Common myeloid progenitor, CD34-positive (primary cell): Measurements from ENCODE around the gene PADI3.

ENCODE experiments used
- CTCF ChIA-PET: fragments of 350-600 bp; sonication (Branson Sonifier 250); formaldehyde crosslinking; loops from one replicate; lab custom pipeline; 2021; ENCODE audit warnings: antibody characterized with exemption; lab: Charles Lee
- POLR2A ChIA-PET: fragments of 350-600 bp; sonication (Branson Sonifier 250); formaldehyde crosslinking; loops from one replicate; lab custom pipeline; 2021; ENCODE audit warnings: antibody characterized with exemption; lab: Charles Lee
- DNase-seq, 3 donors: peaks; one replicate each; pipeline versions ENCODE4 v3.0.0 to v3.0.0-alpha.2; 2013
- H3K27ac ChIP-seq, 2 experiments: 1 replicate in 1 of 2; 2 replicates in 1 of 2; pipeline ENCODE4 v1.7.0; 2013; ENCODE audit warnings: inconsistent platforms in 2 of 2, low read length in 2 of 2, mild to moderate bottlenecking in 2 of 2, low read depth in 1 of 2, moderate library complexity in 1 of 2; ENCODE audit not compliant: severe bottlenecking in 2 of 2, insufficient read depth in 1 of 2, poor library complexity in 1 of 2
- H3K27me3 ChIP-seq, 5 experiments: replicated peaks in 2 of 5; 1 replicate in 3 of 5; 2 replicates in 2 of 5; pipeline versions ENCODE4 v1.6.1 to v1.7.0; 2013; ENCODE audit warnings: low read length in 4 of 5, mild to moderate bottlenecking in 2 of 5, moderate library complexity in 2 of 5, inconsistent platforms in 1 of 5; ENCODE audit not compliant: insufficient read depth in 5 of 5, control insufficient read depth in 4 of 5
- H3K36me3 ChIP-seq, 4 experiments: 1 replicate in 2 of 4; 2 replicates in 2 of 4; pipeline versions ENCODE4 v1.6.1 to v1.7.0; 2013; ENCODE audit warnings: low read length in 3 of 4, control low read depth in 1 of 4, mild to moderate bottlenecking in 1 of 4; ENCODE audit not compliant: control insufficient read depth in 4 of 4, insufficient read depth in 4 of 4
- H3K4me1 ChIP-seq, 4 experiments: 1 replicate in 3 of 4; 2 replicates in 1 of 4; pipeline versions ENCODE4 v1.6.1 to v1.7.1; 2013; ENCODE audit warnings: low read length in 3 of 4, mild to moderate bottlenecking in 3 of 4, control low read depth in 1 of 4, inconsistent platforms in 1 of 4, moderate library complexity in 1 of 4; ENCODE audit not compliant: control insufficient read depth in 4 of 4, insufficient read depth in 4 of 4; ENCODE audit errors: control extremely low read depth in 1 of 4
- H3K4me3 ChIP-seq, 7 experiments: 1 replicate in 4 of 7; 2 replicates in 3 of 7; pipeline versions ENCODE4 v1.5.1 to v1.7.0; 2013; ENCODE audit warnings: mild to moderate bottlenecking in 7 of 7, low read length in 6 of 7, moderate library complexity in 6 of 7, inconsistent platforms in 2 of 7, low read depth in 2 of 7, control low read depth in 1 of 7; ENCODE audit not compliant: insufficient read depth in 4 of 7, control insufficient read depth in 1 of 7; ENCODE audit errors: extremely low read depth in 1 of 7
- H3K9me3 ChIP-seq, 5 experiments: 1 replicate in 4 of 5; 2 replicates in 1 of 5; pipeline versions ENCODE4 v1.6.1 to v1.7.1; 2013; ENCODE audit warnings: low read length in 4 of 5, mild to moderate bottlenecking in 2 of 5, inconsistent platforms in 1 of 5, low read depth in 1 of 5, moderate library complexity in 1 of 5; ENCODE audit not compliant: control insufficient read depth in 4 of 5, insufficient read depth in 2 of 5; ENCODE audit errors: control extremely low read depth in 1 of 5
- WGBS: methylation state at CpG from one replicate; pipeline ENCODE4 v1.1.5; 2013; ENCODE audit not compliant: insufficient coverage; 5-methylcytosine and 5-hydroxymethylcytosine counted together

Gene PADI3

DNA sequence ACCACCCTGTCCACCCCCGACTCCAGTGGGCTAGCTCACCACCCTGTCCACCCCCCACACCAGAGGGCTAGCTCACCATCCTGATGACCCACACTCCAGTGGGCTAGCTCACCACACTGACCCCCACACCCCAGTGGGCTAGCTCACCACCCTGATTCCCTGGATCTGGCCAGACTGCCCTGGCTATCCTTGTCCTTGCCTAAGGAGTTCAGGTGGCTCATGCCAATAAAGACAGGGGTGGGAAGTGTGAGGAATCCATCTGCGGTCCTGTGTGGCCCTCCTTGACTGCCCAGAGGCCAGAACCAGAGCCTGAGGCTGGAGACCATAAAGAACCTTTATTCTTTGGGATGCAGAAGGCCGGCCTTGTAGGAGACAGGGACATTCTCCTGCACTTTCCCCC lies 40.4 kb upstream of the PADI3 start:
- Histone ChIP-seq H3K27ac (no peak overlapping the region), H3K4me1 (peaks cover 5 to 53% (median 38%) of the 10 kb centered on the region in 4 experiments), H3K9me3 (no peaks in the 10 kb centered on the region), H3K4me3 (no peak overlapping the region), H3K27me3 (no peaks in the 10 kb centered on the region), H3K36me3 (no peaks in the 10 kb centered on the region)
- ChIA-PET POLR2A (no interaction called here), CTCF (interaction anchor here (0.6 to 2.4 kb wide), 7 partner anchors 17 to 83 kb away, joined by 3 to 14 read pairs (median 3); no protein-coding TSS in a partner anchor)
- DNase-seq = no peak
- WGBS = 100% methylated on average over 2 of the region's 3 CpGs

- Histone ChIP-seq H3K36me3 (no peaks in the 10 kb centered on the region), H3K27ac (no peak overlapping the region), H3K9me3 (no peaks in the 10 kb centered on the region), H3K4me3 (no peak overlapping the region), H3K4me1 (peaks cover 5 to 61% (median 40%) of the 10 kb centered on the region in 4 experiments), H3K27me3 (no peaks in the 10 kb centered on the region)
- POLR2A ChIA-PET = no interaction called here
- DNase-seq = no peak
- CTCF ChIA-PET = no interaction called here
- 100% methylated on average over 3 of the region's 5 CpGs for WGBS
Observed at GRCh38 chr1:17209430-17209829, 39.5 kb upstream of the PADI3 start.

DNA sequence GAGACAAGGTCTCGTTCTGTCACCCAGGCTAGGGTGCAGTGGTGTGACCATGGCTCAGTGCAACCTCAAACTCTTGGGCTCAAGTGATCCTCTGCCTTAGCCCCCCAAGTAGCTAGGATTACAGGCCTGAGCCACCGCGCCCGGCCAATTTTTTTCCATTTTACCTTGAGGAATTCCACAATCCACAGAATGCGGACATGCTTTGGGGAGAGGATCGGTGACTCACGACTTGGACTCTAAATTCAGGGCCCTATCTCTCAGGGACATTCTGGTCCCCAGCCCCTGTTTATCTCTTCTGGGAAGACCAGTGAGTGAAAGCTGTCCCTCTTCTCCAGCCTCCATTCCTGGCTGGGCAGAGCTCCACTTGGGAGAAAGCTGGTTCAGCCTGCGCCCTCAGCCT lies 38.7 kb upstream of the PADI3 start:
- no peaks in the 10 kb centered on the region for H3K9me3 ChIP-seq
- H3K4me3 ChIP-seq = no peak overlapping the region
- POLR2A ChIA-PET = no interaction called here
- CTCF ChIA-PET = interaction anchor here (1.5 kb wide), 1 partner anchor 15 kb away, joined by 5 read pairs; no protein-coding TSS in a partner anchor
- H3K27ac ChIP-seq = no peak overlapping the region
- DNase-seq = no peak
- H3K4me1 ChIP-seq = peaks cover 5 to 69% (median 47%) of the 10 kb centered on the region in 4 experiments
- H3K27me3 ChIP-seq = no peaks in the 10 kb centered on the region
- WGBS = 94% methylated on average over 5 of the region's 8 CpGs
- no peaks in the 10 kb centered on the region for H3K36me3 ChIP-seq

DNA sequence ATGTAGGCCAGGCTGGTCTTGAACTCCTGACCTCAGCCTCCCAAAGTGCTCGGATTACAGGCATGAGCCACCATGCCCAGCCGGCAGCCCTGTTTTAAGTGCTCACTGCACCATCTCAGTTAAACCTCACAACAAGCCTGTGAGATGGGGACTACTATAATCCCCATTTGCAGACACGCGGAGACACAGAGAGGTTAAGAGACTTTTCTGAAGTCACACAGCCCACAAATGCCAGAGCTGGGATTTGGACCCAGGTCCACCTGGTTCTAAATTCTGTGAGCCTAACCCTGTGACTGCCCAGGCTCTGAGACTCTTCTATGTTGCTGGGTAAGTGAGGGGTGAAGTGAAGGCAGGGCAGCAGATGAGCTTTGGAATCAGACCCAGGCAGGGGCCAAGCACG lies 37.5 kb upstream of the PADI3 start:
- H3K4me3 ChIP-seq = no peak overlapping the region
- no peaks in the 10 kb centered on the region for H3K36me3 ChIP-seq
- peaks cover 5 to 73% (median 48%) of the 10 kb centered on the region in 4 experiments for H3K4me1 ChIP-seq
- ChIA-PET POLR2A (no interaction called here), CTCF (interaction anchor here (0.7 to 2.6 kb wide), 6 partner anchors 11 to 91 kb away, joined by 3 to 16 read pairs (median 3); no protein-coding TSS in a partner anchor)
- no peak for DNase-seq
- H3K9me3 ChIP-seq = no peaks in the 10 kb centered on the region
- H3K27ac ChIP-seq = no peak overlapping the region
- no peaks in the 10 kb centered on the region for H3K27me3 ChIP-seq
- WGBS = 97% methylated on average over 5 of the region's 5 CpGs

- H3K36me3 ChIP-seq = no peaks in the 10 kb centered on the region
- no peak overlapping the region for H3K4me3 ChIP-seq
- no peaks in the 10 kb centered on the region for H3K9me3 ChIP-seq
- POLR2A ChIA-PET = no interaction called here
- H3K27ac ChIP-seq = no peak overlapping the region
- 80% methylated on average over 7 of the region's 10 CpGs for WGBS
- no peak for DNase-seq
- peaks cover 4 to 67% (median 44%) of the 10 kb centered on the region in 4 experiments for H3K4me1 ChIP-seq
- H3K27me3 ChIP-seq = no peaks in the 10 kb centered on the region
- CTCF ChIA-PET = interaction anchor here (1.3 to 2.6 kb wide), 4 partner anchors 17 to 91 kb away, joined by 3 to 16 read pairs (median 4); no protein-coding TSS in a partner anchor
Observed at GRCh38 chr1:17212009-17212408, 36.9 kb upstream of the PADI3 start.

DNA sequence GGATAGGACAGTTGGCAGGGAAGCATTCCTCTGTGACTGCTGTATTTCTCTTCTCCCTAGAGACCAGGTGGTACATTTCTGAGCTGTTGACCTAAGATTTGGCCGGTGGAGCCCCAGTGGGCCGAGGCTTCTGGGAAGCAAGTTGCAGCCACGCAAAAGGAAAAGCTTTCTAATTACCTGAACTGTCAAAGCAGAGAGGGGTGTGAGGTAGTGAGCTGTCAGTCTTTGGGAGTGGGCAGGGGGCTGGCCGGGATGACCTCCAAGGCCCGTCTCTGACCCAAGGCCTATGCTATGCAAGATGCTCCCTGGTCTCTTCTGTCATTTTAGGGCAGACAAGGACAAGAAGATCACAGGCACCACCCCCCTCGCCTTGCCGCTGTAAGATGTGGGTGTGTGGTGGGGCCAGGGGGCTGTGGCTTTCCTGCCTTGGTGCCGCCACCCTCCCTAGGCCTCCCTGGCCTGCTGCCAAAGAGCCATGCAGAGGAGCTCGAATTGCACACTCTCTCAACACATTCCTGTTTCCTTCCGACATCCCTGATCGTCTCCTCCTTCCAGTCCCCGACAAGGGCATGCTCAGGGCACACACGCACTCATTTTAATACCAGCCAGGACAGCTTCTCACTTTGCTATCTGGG lies 36.3 kb upstream of the PADI3 start:
- Histone ChIP-seq H3K27ac (no peak overlapping the region), H3K27me3 (no peaks in the 10 kb centered on the region), H3K4me3 (peak overlapping the region in 4 of 7 experiments; percentile 25 to 51 (median 39)), H3K36me3 (no peaks in the 10 kb centered on the region), H3K4me1 (peaks cover 4 to 61% (median 38%) of the 10 kb centered on the region in 4 experiments), H3K9me3 (no peaks in the 10 kb centered on the region)
- ChIA-PET CTCF (interaction anchor here (0.7 to 2.6 kb wide), 8 partner anchors 18 to 92 kb away, joined by 3 to 16 read pairs (median 4); no protein-coding TSS in a partner anchor), POLR2A (no interaction called here)
- WGBS = 0% methylated on average over 11 of the region's 13 CpGs
- DNase-seq = peak; percentile 80 to 94 (median 93)

DNA sequence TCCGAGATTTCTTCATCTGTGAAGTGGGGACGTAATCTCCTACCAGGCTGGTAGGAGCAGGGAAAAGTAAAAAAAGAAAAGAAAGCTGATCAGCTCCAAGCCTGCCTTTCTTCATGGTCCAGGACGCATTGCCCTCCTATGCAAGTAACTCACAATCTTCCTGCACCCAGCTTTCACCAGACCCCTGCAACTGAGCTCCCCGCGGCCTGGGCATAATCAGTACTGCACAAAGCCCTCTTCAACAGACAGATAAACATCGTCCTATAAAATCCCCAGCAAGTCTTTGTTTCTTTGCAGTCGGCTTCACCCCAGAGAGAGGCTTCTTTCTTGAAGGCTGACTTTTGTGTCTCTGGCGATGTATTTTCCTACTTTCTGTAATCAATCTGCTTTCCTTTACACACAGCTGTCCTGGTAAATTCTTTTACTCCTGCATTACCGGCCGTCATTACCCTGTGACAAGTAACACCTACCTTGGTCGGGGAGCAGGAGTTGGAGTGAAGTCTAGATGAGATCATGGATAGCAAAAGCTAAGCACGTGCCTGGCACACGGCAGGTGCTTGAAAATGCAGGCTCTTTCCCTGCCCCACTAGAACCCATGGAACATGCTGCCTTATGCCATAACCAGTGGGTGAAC lies 35.6 kb upstream of the PADI3 start:
- POLR2A ChIA-PET = no interaction called here
- CTCF ChIA-PET = interaction anchor here (0.7 to 2.6 kb wide), 8 partner anchors 10 to 88 kb away, joined by 3 to 16 read pairs (median 4); no protein-coding TSS in a partner anchor
- peak in 2 of 3 donors; percentile 45 to 47 for DNase-seq

More for the DNA sequence above, 35.6 kb upstream of the PADI3 start:
- Histone ChIP-seq H3K27me3 (peaks cover 0 to under 1% (median 0%) of the 10 kb centered on the region in 5 experiments), H3K4me3 (peak overlapping the region in 4 of 7 experiments; percentile 4 to 45 (median 28)), H3K27ac (no peak overlapping the region), H3K9me3 (no peaks in the 10 kb centered on the region), H3K36me3 (no peaks in the 10 kb centered on the region), H3K4me1 (peaks cover 4 to 54% (median 33%) of the 10 kb centered on the region in 4 experiments)
- WGBS = 63% methylated on average over 8 of the region's 13 CpGs
